ENCODE data around the gene KRT39. TPM values are rescaled to one million over a fixed set of nuclear protein-coding genes. Genes with fewer than 3 reads are reported as not detected.
A peak's percentile ranks its signal among the peaks of the same experiment; 100 is the strongest.
"Not testable (repeated sequence)": the region's sequence is repeated elsewhere in the genome, so short reads cannot be mapped to it uniquely, and the experiment has no call there.

Gene KRT39
- total RNA-seq, 1 donor from 2014 or later: 0.59 TPM

DNA sequence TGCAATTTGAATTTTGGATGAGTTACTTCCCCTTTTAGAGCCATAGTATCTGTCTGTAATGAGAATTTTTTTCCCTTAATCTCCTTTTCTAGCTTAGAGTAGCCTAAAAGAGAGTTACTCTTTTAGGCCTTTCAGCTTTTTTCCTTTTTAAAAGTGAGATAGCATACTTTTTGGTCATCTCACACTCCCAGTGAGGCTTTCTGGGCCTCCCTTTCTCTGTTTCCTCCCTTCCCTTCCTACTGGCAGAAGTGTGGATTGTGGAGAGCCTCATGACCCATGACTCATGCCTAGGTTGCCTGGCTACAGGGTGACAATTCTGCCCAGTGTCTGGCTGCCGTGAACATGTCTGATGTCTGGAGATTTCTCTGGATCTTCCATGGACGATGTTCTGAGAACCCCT is 44.5 kb downstream of the KRT39 start:
- DNase-seq: peak; percentile 53
- ATAC-seq: peak; percentile 71 to 82

DNA sequence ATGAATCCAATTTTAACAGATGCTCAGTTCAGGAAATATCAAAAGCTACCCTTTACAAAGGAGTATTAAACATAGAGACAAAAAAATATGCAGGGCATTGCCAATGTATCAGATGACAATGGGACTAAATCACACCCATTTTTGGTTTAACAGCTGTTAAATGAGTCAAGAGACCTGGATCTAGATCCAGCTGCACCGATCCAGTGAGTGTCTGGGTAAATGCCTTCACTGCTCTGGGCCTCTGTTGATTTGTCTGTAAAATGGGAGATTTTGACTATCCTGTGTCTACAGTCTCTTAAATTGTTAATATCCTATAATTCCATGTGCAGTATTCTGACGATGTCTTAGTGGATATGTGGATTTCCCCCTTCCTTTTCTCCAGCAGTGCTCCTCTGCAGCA is 45.7 kb downstream of the KRT39 start:
- no peaks in the 10 kb centered on the region for H3K4me1 ChIP-seq
- ATAC-seq: no peak
- no peaks in the 10 kb centered on the region for H3K9me3 ChIP-seq
- DNase-seq: no peak
- TF ChIP-seq, protein P1, sequence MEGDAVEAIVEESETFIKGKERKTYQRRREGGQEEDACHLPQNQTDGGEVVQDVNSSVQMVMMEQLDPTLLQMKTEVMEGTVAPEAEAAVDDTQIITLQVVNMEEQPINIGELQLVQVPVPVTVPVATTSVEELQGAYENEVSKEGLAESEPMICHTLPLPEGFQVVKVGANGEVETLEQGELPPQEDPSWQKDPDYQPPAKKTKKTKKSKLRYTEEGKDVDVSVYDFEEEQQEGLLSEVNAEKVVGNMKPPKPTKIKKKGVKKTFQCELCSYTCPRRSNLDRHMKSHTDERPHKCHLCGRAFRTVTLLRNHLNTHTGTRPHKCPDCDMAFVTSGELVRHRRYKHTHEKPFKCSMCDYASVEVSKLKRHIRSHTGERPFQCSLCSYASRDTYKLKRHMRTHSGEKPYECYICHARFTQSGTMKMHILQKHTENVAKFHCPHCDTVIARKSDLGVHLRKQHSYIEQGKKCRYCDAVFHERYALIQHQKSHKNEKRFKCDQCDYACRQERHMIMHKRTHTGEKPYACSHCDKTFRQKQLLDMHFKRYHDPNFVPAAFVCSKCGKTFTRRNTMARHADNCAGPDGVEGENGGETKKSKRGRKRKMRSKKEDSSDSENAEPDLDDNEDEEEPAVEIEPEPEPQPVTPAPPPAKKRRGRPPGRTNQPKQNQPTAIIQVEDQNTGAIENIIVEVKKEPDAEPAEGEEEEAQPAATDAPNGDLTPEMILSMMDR (IDR thresholded peaks at IDR 0.05): no peak
- intact Hi-C loops (cut with DNase I): no loop called here
- H3K36me3 ChIP-seq: no peaks in the 10 kb centered on the region
- no peak overlapping the region for H3K27ac ChIP-seq
- H3K27me3 ChIP-seq (ENCODE audit: low read depth): no peaks in the 10 kb centered on the region
- no peak overlapping the region for H3K4me3 ChIP-seq

More for the DNA sequence above, 44.5 kb downstream of the KRT39 start:
- Histone ChIP-seq H3K36me3 (no peaks in the 10 kb centered on the region), H3K4me3 (no peak overlapping the region), H3K4me1 (no peaks in the 10 kb centered on the region), H3K27ac (peak overlapping the region; percentile 53), H3K9me3 (no peaks in the 10 kb centered on the region), H3K27me3 (ENCODE audit: low read depth) (no peaks in the 10 kb centered on the region)
- TF ChIP-seq, protein P1 (IDR thresholded peaks at IDR 0.05): no peak
- intact Hi-C loops (cut with DNase I): no loop called here

DNA sequence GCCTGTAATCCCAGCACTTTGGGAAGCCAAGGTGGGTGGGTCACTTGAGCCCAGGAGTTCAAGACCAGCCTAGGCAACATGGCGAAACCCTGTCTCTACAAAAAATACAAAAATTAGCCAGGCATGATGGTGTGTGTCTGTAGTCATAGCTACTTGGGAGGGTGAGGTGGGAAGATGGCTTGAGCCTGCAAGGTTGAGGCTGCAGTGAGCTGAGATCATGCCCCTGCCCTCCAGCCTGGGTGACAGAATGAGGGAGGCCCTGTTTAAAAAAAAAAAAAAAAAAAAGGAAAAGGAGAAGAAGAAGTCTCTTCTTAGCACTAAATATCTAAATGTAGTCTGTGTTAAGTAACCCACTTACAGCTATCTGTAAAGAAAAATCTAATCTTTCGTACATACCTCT is 49.6 kb downstream of the KRT39 start:
- H3K4me3 ChIP-seq; DNase-seq; H3K9me3 ChIP-seq; H3K4me1 ChIP-seq; intact Hi-C loops (cut with DNase I); H3K36me3 ChIP-seq; ATAC-seq; H3K27me3 ChIP-seq (ENCODE audit: low read depth); H3K27ac ChIP-seq: not testable (repeated sequence)

DNA sequence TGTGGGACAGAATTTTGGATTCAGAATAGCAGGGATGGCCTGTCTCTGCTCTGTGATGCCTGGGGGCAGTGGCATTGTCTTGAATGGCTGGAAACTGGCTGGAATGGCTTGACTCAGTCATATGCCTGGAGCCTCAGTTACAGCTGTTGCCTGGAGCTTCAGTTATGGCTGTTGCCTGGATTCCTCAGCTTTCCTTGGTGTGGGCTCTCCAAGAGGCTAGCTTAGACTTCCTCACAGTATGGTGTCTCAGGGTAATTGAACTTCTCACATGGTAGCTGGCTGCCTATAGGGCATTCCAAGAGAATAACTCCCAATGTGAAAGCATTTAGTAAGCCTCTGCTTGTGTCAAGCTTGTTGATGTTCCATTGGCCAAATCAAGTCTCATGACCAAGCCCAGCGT is 50.4 kb downstream of the KRT39 start:
- Histone ChIP-seq H3K9me3 (no peaks in the 10 kb centered on the region), H3K4me3 (no peak overlapping the region), H3K27ac (no peak overlapping the region), H3K36me3 (no peaks in the 10 kb centered on the region), H3K27me3 (ENCODE audit: low read depth) (no peaks in the 10 kb centered on the region), H3K4me1 (peaks cover 4% of the 10 kb centered on the region)
- DNase-seq (no peak), ATAC-seq (no peak)
- intact Hi-C loops (cut with DNase I): no loop called here
- TF ChIP-seq, protein P1 (IDR thresholded peaks at IDR 0.05): no peak

DNA sequence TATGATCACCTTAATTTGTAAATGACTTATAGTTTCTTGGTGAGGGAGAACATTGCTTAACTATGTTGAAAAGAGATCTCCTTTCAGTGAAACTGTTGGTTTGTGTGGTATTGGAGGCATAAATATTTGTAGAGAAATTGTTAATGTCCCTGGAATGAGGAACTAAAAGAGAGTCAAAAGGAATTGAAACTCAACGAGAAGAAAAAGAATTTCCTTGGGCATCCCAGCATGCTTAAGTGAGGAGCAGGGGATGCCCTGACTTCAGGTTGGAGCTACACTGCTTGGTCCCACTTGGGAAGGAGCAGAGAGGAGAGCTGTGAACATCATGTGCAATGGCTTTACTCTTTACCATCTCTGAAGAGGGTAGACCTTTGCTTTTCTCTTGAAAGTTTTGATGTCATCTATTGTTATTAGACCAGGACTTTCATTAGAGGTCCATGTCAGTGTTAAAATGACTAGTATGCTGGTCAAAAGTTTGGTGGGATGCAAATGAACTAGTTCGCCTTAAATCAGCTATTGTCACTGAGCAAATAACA is 51.0 kb downstream of the KRT39 start:
- TF ChIP-seq, protein P1 (IDR thresholded peaks at IDR 0.05): no peak
- Histone ChIP-seq H3K27ac (peak overlapping the region; percentile 5), H3K36me3 (no peaks in the 10 kb centered on the region), H3K4me1 (peaks cover 4% of the 10 kb centered on the region), H3K27me3 (ENCODE audit: low read depth) (no peaks in the 10 kb centered on the region), H3K4me3 (no peak overlapping the region), H3K9me3 (no peaks in the 10 kb centered on the region)
- DNase-seq: no peak
- peak; percentile 48 to 63 for ATAC-seq
- intact Hi-C loops (cut with DNase I): no loop called here

DNA sequence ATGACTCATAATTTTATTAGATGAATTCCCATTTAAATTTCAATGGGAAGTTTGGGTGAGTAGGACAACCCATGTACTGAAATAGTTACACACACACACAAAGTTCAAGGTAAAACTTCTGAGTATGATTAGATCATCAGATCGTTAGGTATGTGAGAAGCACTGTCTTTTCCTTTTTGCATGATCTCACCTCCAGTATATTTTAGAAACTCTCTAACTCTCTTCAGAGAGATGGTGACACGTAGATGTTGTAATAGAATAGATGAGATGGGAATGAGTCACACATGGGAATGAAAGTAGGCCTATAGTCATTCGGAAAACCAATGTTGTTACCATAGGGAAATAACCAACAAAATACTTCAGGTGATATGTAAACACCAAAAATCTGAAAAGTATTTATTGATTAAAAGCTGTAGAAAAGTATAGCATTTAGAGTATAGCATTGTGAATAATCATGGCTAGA is 51.5 kb downstream of the KRT39 start:
- no peaks in the 10 kb centered on the region for H3K27me3 ChIP-seq (ENCODE audit: low read depth)
- TF ChIP-seq, protein P1 (IDR thresholded peaks at IDR 0.05): no peak
- intact Hi-C loops (cut with DNase I): no loop called here
- DNase-seq (no peak), ATAC-seq (peak; percentile 82 to 84)
- peak overlapping the region; percentile 5 for H3K27ac ChIP-seq
- H3K4me3 ChIP-seq: no peak overlapping the region
- peaks cover 4% of the 10 kb centered on the region for H3K4me1 ChIP-seq
- no peaks in the 10 kb centered on the region for H3K9me3 ChIP-seq
- no peaks in the 10 kb centered on the region for H3K36me3 ChIP-seq

Data from lower lobe of right lung (tissue), 2 donors.